Bronchial epithelial cell (primary cell): ENCODE results near the gene NEDD4L. TPM values are rescaled to one million over a fixed set of nuclear protein-coding genes. Genes with fewer than 3 reads are reported as not detected.
A peak's percentile ranks its signal among the peaks of the same experiment; 100 is the strongest.

ENCODE experiments used
- DNase-seq: peaks from one replicate; pipeline ENCODE4 v3.0.0-alpha.2; 2010; ENCODE audit warnings: low read depth
- FAIRE-seq: peaks from 2 replicates; lab custom pipeline; 2011; peaks lifted over from hg19 to GRCh38; lab: Jason Lieb, UNC
- H3K27me3 ChIP-seq: 2 replicates; pipeline ENCODE4 v1.5.1; 2011; ENCODE audit warnings: low read length; ENCODE audit not compliant: control insufficient read depth, insufficient read depth
- H3K36me3 ChIP-seq: 2 replicates; pipeline ENCODE4 v1.5.1; 2011; ENCODE audit warnings: low read length; ENCODE audit not compliant: control insufficient read depth, insufficient read depth
- H3K4me3 ChIP-seq: 2 replicates; pipeline ENCODE4 v1.5.1; 2011; ENCODE audit warnings: mild to moderate bottlenecking, low read depth, low read length, control low read depth
- total RNA-seq: library from RNA; depleted of rRNA; stranded (reverse); fragments of >200 nt; gene quantifications from 2 replicates; pipeline ENCODE4 v1.2.1, GENCODE V29; 2014
- TF ChIP-seq, protein P1 (sequence below): IDR thresholded peaks from 2 replicates; pipeline ENCODE4 v1.5.1; 2011; ENCODE audit warnings: mild to moderate bottlenecking, moderate library complexity, low read length, control low read depth, inconsistent platforms; ENCODE audit not compliant: insufficient read depth, severe bottlenecking

The NEDD4L gene
- total RNA-seq, 1 donor from 2014 or later, result 11.3 TPM

DNA sequence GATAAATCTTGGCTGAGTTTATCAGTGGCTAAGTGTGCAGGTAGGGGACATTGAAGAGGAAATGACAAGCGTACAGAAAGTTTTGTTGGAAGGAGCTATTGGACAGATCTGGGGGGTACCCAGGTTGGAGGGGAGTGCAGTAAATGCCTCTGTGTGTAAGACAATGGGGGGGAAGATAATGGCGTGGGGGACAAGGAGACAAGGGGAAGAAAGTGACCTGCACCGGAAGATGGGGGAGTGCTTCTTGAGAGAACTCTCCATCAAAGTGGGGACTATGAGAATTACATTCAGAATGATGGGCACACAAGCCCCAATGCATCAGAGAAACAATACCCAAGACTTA lies 394.9 kb downstream of the NEDD4L start:
- TF ChIP-seq, protein P1, sequence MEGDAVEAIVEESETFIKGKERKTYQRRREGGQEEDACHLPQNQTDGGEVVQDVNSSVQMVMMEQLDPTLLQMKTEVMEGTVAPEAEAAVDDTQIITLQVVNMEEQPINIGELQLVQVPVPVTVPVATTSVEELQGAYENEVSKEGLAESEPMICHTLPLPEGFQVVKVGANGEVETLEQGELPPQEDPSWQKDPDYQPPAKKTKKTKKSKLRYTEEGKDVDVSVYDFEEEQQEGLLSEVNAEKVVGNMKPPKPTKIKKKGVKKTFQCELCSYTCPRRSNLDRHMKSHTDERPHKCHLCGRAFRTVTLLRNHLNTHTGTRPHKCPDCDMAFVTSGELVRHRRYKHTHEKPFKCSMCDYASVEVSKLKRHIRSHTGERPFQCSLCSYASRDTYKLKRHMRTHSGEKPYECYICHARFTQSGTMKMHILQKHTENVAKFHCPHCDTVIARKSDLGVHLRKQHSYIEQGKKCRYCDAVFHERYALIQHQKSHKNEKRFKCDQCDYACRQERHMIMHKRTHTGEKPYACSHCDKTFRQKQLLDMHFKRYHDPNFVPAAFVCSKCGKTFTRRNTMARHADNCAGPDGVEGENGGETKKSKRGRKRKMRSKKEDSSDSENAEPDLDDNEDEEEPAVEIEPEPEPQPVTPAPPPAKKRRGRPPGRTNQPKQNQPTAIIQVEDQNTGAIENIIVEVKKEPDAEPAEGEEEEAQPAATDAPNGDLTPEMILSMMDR, result no peak
- H3K36me3 ChIP-seq, result no peaks in the 10 kb centered on the region
- DNase-seq (no peak), FAIRE-seq (peak; percentile 73)
- no peak overlapping the region for H3K4me3 ChIP-seq
- H3K27me3 ChIP-seq, result no peaks in the 10 kb centered on the region

DNA sequence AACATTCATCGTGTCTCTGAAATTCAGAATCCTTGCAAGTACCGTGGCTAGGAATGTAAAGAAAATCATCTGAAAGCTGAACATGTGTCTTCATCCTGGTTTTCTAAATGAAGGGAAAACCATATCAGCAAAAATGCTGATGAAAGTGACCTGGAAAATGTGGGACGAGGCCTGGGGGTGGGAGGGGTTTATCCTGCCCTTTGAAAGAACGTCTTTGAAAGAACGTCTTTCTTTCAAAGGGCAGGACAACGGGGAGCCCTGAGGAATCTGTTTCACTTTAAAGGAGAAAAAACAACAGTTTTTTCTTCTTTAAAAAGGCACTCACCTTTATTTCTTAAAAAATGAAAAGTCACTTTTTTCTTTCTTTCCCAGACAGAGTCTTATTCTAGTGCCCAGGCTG lies 399.6 kb downstream of the NEDD4L start:
- H3K36me3 ChIP-seq, result no peaks in the 10 kb centered on the region
- H3K27me3 ChIP-seq, result no peaks in the 10 kb centered on the region
- DNase-seq (no peak), FAIRE-seq (no peak)
- TF ChIP-seq, protein P1, result no peak
- H3K4me3 ChIP-seq, result no peak overlapping the region

DNA sequence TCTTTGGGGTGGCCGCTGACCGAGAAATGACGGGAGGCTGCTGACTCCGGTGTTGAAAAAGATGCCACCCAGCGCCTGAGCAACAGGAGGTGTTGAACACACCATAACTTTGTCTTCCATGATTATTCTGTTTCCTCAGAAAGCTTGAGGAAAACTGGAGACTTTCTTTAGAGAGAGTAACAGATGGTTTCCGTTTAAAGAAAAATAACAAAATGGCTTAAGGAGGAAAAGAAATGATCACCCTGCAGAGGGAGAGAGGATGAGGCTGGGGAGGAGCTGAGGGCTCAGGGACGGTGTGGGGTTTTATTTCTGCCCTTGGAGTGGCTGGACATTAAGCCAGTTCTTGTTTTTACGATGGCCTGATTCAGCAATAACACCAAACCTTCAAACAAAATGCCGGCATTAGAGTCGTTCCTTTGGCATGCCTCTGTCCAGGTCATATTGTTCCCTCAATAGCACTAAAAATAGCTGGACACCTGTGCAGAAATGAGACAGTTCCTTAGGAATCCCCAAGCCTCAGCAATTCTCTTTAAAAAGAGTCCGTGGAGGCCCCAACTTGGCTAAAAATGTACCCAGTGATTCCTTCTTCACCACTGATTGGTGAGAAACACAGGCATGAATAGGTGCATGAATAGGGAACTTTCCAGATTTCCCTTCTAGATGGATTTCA lies 402.5 kb downstream of the NEDD4L start:
- DNase-seq, result peak; percentile 1
- H3K4me3 ChIP-seq, result no peak overlapping the region
- no peaks in the 10 kb centered on the region for H3K27me3 ChIP-seq
- TF ChIP-seq, protein P1, result no peak
- no peak for FAIRE-seq
- H3K36me3 ChIP-seq, result no peaks in the 10 kb centered on the region

DNA sequence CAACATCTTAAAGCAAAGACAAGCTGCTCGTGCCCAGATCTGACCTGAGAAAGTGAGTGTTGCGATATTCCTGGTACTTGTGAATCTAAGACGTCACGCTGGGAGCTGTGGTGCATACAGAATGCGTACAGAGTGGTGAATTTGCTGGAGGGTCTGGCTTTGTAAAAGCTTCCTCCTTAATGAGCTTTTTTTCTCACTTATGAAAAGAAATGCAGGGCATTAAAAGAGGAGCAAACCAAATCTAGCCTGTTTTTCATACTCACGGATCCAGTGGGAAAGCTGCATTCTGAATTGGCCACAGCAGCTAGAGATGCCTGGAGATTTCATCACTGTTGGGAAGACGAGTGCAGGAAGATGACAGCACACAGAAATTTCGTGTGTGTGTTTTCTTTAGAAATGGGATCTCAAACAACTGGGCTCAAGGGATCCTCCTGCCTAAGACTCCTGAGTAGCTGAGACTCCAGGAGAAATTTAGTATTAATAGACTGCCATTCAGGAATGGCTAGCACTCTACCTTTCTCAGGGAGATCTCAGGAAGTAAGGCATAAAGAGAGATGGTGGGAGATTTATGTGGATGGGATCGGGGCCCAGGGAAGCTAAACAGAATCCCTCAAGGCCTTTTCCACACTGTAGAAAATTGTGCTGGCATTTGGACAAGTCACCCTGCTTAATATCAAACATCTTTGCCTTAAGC lies 403.5 kb downstream of the NEDD4L start:
- DNase-seq (no peak), FAIRE-seq (no peak)
- Histone ChIP-seq H3K4me3 (no peak overlapping the region), H3K27me3 (no peaks in the 10 kb centered on the region), H3K36me3 (no peaks in the 10 kb centered on the region)
- TF ChIP-seq, protein P1, result no peak

DNA sequence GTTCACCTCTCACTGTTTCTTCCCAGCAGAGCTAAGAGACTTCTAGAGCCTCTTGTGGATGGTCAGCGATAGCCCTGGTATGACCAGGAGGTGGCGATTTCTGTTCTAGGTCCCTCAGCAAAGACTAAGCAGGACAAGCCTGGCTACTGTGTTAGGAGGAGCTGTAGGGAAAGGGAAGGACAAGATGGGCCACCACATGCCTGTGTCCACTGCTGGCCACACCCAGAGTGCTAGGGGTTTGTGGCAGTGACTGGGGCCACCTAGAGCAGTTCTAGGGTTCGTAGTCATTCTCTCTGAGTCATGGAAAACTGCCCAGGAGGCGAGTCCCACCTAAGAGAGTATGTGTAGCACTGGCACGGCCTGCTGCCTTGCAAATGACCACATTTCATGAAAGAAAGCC lies 405.4 kb downstream of the NEDD4L start:
- DNase-seq (peak; percentile 13), FAIRE-seq (no peak)
- H3K27me3 ChIP-seq, result no peaks in the 10 kb centered on the region
- TF ChIP-seq, protein P1, result no peak
- no peaks in the 10 kb centered on the region for H3K36me3 ChIP-seq
- H3K4me3 ChIP-seq, result no peak overlapping the region

Other genes starting within 250 kb of the NEDD4L start
- 20.8 and 32.1 TPM in 2 replicates for gene ATP8B1, start 240.9 kb upstream of the NEDD4L start, total RNA-seq